ENCODE measurements around the gene RHBDD1.

The RHBDD1 gene

GRCh38 chr2:226868331-226869162 is 32.7 kb downstream of the RHBDD1 start:
- Histone ChIP-seq H2AK5ac (ENCODE audit: low read length) (no peak overlapping the region), H3K9ac (ENCODE audit: low read length) (no peak overlapping the region), H3K79me2 (ENCODE audit: control insufficient read depth, insufficient read depth, low read length) (no peaks in the 10 kb centered on the region), H3K4me1 (ENCODE audit: control insufficient read depth, low read depth, low read length) (no peaks in the 10 kb centered on the region), H3K18ac (ENCODE audit: low read length) (no peak overlapping the region), H3K4ac (ENCODE audit: low read depth, low read length) (no peak overlapping the region), H3K56ac (ENCODE audit: low read length) (no peak overlapping the region), H3K4me3 (ENCODE audit: low read length) (no peak overlapping the region), H3K36me3 (ENCODE audit: control insufficient read depth, insufficient read depth, low read length) (no peaks in the 10 kb centered on the region), H2BK120ac (ENCODE audit: low read depth, low read length) (no peak overlapping the region), H4K5ac (ENCODE audit: low read length) (no peak overlapping the region), H3K4me2 (ENCODE audit: low read length) (no peak overlapping the region), H3K27ac (ENCODE audit: low read depth, low read length) (no peak overlapping the region), H4K8ac (ENCODE audit: low read depth, low read length) (no peak overlapping the region), H2BK15ac (replicated peaks; ENCODE audit: low read depth) (no peak overlapping the region), H3K23ac (ENCODE audit: low read length) (no peak overlapping the region), H2BK5ac (ENCODE audit: low read length) (no peak overlapping the region), H3K79me1 (ENCODE audit: low read length) (peaks cover under 1% of the 10 kb centered on the region), H3K27me3 (ENCODE audit: insufficient read depth, low read length, poor library complexity) (no peaks in the 10 kb centered on the region)
- WGBS (ENCODE audit: extremely low coverage, insufficient coverage, low lambda C conversion rate) = no CpG with 5 or more reads among the region's 7 CpGs
- DNase-seq = no peak

GRCh38 chr2:226869371-226869770 is 33.5 kb downstream of the RHBDD1 start:
- H3K79me2 ChIP-seq (ENCODE audit: control insufficient read depth, insufficient read depth, low read length) = no peaks in the 10 kb centered on the region
- H3K4me1 ChIP-seq (ENCODE audit: control insufficient read depth, low read depth, low read length) = peaks cover 4% of the 10 kb centered on the region
- H3K4me3 ChIP-seq (ENCODE audit: low read length) = no peak overlapping the region
- H2AK5ac ChIP-seq (ENCODE audit: low read length) = no peak overlapping the region
- no peak overlapping the region for H3K27ac ChIP-seq (ENCODE audit: low read depth, low read length)
- no CpG with 5 or more reads among the region's 5 CpGs for WGBS (ENCODE audit: extremely low coverage, insufficient coverage, low lambda C conversion rate)
- no peak overlapping the region for H3K18ac ChIP-seq (ENCODE audit: low read length)
- H3K9ac ChIP-seq (ENCODE audit: low read length) = no peak overlapping the region
- H3K4me2 ChIP-seq (ENCODE audit: low read length) = no peak overlapping the region
- H3K79me1 ChIP-seq (ENCODE audit: low read length) = peaks cover 1% of the 10 kb centered on the region
- H3K56ac ChIP-seq (ENCODE audit: low read length) = no peak overlapping the region
- no peak overlapping the region for H2BK5ac ChIP-seq (ENCODE audit: low read length)
- no peak for DNase-seq
- H2BK120ac ChIP-seq (ENCODE audit: low read depth, low read length) = no peak overlapping the region
- H2BK15ac ChIP-seq (replicated peaks; ENCODE audit: low read depth) = no peak overlapping the region
- no peak overlapping the region for H3K23ac ChIP-seq (ENCODE audit: low read length)
- no peak overlapping the region for H4K8ac ChIP-seq (ENCODE audit: low read depth, low read length)
- H3K36me3 ChIP-seq (ENCODE audit: control insufficient read depth, insufficient read depth, low read length) = no peaks in the 10 kb centered on the region
- no peak overlapping the region for H3K4ac ChIP-seq (ENCODE audit: low read depth, low read length)
- H3K27me3 ChIP-seq (ENCODE audit: insufficient read depth, low read length, poor library complexity) = no peaks in the 10 kb centered on the region
- no peak overlapping the region for H4K5ac ChIP-seq (ENCODE audit: low read length)

- Histone ChIP-seq H3K18ac (ENCODE audit: low read length) (no peak overlapping the region), H3K9ac (ENCODE audit: low read length) (no peak overlapping the region), H3K36me3 (ENCODE audit: control insufficient read depth, insufficient read depth, low read length) (no peaks in the 10 kb centered on the region), H3K4me1 (ENCODE audit: control insufficient read depth, low read depth, low read length) (peaks cover 4% of the 10 kb centered on the region), H3K27me3 (ENCODE audit: insufficient read depth, low read length, poor library complexity) (no peaks in the 10 kb centered on the region), H2BK120ac (ENCODE audit: low read depth, low read length) (no peak overlapping the region), H4K5ac (ENCODE audit: low read length) (no peak overlapping the region), H3K4me2 (ENCODE audit: low read length) (no peak overlapping the region), H3K56ac (ENCODE audit: low read length) (no peak overlapping the region), H3K4me3 (ENCODE audit: low read length) (no peak overlapping the region), H3K79me1 (ENCODE audit: low read length) (peaks cover 1% of the 10 kb centered on the region), H2BK5ac (ENCODE audit: low read length) (no peak overlapping the region), H3K23ac (ENCODE audit: low read length) (no peak overlapping the region), H3K79me2 (ENCODE audit: control insufficient read depth, insufficient read depth, low read length) (no peaks in the 10 kb centered on the region), H2AK5ac (ENCODE audit: low read length) (no peak overlapping the region), H3K4ac (ENCODE audit: low read depth, low read length) (no peak overlapping the region), H3K27ac (ENCODE audit: low read depth, low read length) (no peak overlapping the region), H2BK15ac (replicated peaks; ENCODE audit: low read depth) (no peak overlapping the region), H4K8ac (ENCODE audit: low read depth, low read length) (no peak overlapping the region)
- no CpG with 5 or more reads among the region's 2 CpGs for WGBS (ENCODE audit: extremely low coverage, insufficient coverage, low lambda C conversion rate)
- no peak for DNase-seq
Observed at GRCh38 chr2:226873051-226873620, 37.3 kb downstream of the RHBDD1 start.

- Histone ChIP-seq H4K8ac (ENCODE audit: low read depth, low read length) (no peak overlapping the region), H3K4me3 (ENCODE audit: low read length) (no peak overlapping the region), H3K79me2 (ENCODE audit: control insufficient read depth, insufficient read depth, low read length) (no peaks in the 10 kb centered on the region), H2BK5ac (ENCODE audit: low read length) (no peak overlapping the region), H3K79me1 (ENCODE audit: low read length) (peaks cover 1% of the 10 kb centered on the region), H3K27ac (ENCODE audit: low read depth, low read length) (no peak overlapping the region), H2BK15ac (replicated peaks; ENCODE audit: low read depth) (no peak overlapping the region), H3K36me3 (ENCODE audit: control insufficient read depth, insufficient read depth, low read length) (no peaks in the 10 kb centered on the region), H4K5ac (ENCODE audit: low read length) (no peak overlapping the region), H3K9ac (ENCODE audit: low read length) (no peak overlapping the region), H3K4me2 (ENCODE audit: low read length) (no peak overlapping the region), H3K4me1 (ENCODE audit: control insufficient read depth, low read depth, low read length) (peaks cover 4% of the 10 kb centered on the region), H3K27me3 (ENCODE audit: insufficient read depth, low read length, poor library complexity) (no peaks in the 10 kb centered on the region), H3K4ac (ENCODE audit: low read depth, low read length) (no peak overlapping the region), H2BK120ac (ENCODE audit: low read depth, low read length) (no peak overlapping the region), H3K18ac (ENCODE audit: low read length) (no peak overlapping the region), H3K56ac (ENCODE audit: low read length) (no peak overlapping the region), H3K23ac (ENCODE audit: low read length) (no peak overlapping the region), H2AK5ac (ENCODE audit: low read length) (no peak overlapping the region)
- DNase-seq = no peak
- no CpG with 5 or more reads among the region's 1 CpG for WGBS (ENCODE audit: extremely low coverage, insufficient coverage, low lambda C conversion rate)
Observed at GRCh38 chr2:226873826-226874225, 38.0 kb downstream of the RHBDD1 start.

- Histone ChIP-seq H3K4me1 (ENCODE audit: control insufficient read depth, low read depth, low read length) (peaks cover 4% of the 10 kb centered on the region), H2AK5ac (ENCODE audit: low read length) (no peak overlapping the region), H4K5ac (ENCODE audit: low read length) (no peak overlapping the region), H3K23ac (ENCODE audit: low read length) (no peak overlapping the region), H2BK5ac (ENCODE audit: low read length) (no peak overlapping the region), H3K27me3 (ENCODE audit: insufficient read depth, low read length, poor library complexity) (no peaks in the 10 kb centered on the region), H3K4me3 (ENCODE audit: low read length) (no peak overlapping the region), H3K18ac (ENCODE audit: low read length) (no peak overlapping the region), H3K27ac (ENCODE audit: low read depth, low read length) (no peak overlapping the region), H3K79me2 (ENCODE audit: control insufficient read depth, insufficient read depth, low read length) (no peaks in the 10 kb centered on the region), H3K4me2 (ENCODE audit: low read length) (no peak overlapping the region), H3K9ac (ENCODE audit: low read length) (no peak overlapping the region), H3K79me1 (ENCODE audit: low read length) (peaks cover 1% of the 10 kb centered on the region), H3K56ac (ENCODE audit: low read length) (no peak overlapping the region), H3K36me3 (ENCODE audit: control insufficient read depth, insufficient read depth, low read length) (no peaks in the 10 kb centered on the region), H3K4ac (ENCODE audit: low read depth, low read length) (no peak overlapping the region), H2BK15ac (replicated peaks; ENCODE audit: low read depth) (no peak overlapping the region), H2BK120ac (ENCODE audit: low read depth, low read length) (no peak overlapping the region), H4K8ac (ENCODE audit: low read depth, low read length) (no peak overlapping the region)
- DNase-seq = peak; percentile 87
- no CpG with 5 or more reads among the region's 3 CpGs for WGBS (ENCODE audit: extremely low coverage, insufficient coverage, low lambda C conversion rate)
Observed at GRCh38 chr2:226874749-226875148, 38.9 kb downstream of the RHBDD1 start.
